Mucosa of stomach (tissue), 1 donor: ENCODE results near the gene AKNAD1.

ENCODE experiments used
- H3K27me3 ChIP-seq: one replicate; pipeline ENCODE4 v1.7.0; 2013; ENCODE audit warnings: mild to moderate bottlenecking, low read length; ENCODE audit not compliant: control insufficient read depth, insufficient read depth
- H3K36me3 ChIP-seq: one replicate; pipeline ENCODE4 v1.7.0; 2013; ENCODE audit warnings: low read length; ENCODE audit not compliant: control insufficient read depth, insufficient read depth
- H3K4me1 ChIP-seq: one replicate; pipeline ENCODE4 v1.7.0; 2013; ENCODE audit warnings: mild to moderate bottlenecking, low read length; ENCODE audit not compliant: control insufficient read depth, insufficient read depth
- H3K4me3 ChIP-seq: one replicate; pipeline ENCODE4 v1.7.0; 2013; ENCODE audit warnings: low read length
- H3K9ac ChIP-seq: one replicate; pipeline ENCODE4 v1.7.0; 2013; ENCODE audit warnings: mild to moderate bottlenecking, low read length, moderate library complexity
- H3K9me3 ChIP-seq: one replicate; pipeline ENCODE4 v1.7.0; 2013; ENCODE audit warnings: mild to moderate bottlenecking, low read length, moderate library complexity; ENCODE audit not compliant: control insufficient read depth
- donor health status: Pancreatic carcinoma.

AKNAD1 gene

GRCh38 chr1:108842525-108843181, 14.2 kb downstream of the AKNAD1 start:
- Histone ChIP-seq H3K4me1 (no peaks in the 10 kb centered on the region), H3K36me3 (no peaks in the 10 kb centered on the region), H3K27me3 (no peaks in the 10 kb centered on the region), H3K4me3 (no peak overlapping the region), H3K9me3 (no peaks in the 10 kb centered on the region), H3K9ac (no peak overlapping the region)

GRCh38 chr1:108841703-108842102, 15.2 kb downstream of the AKNAD1 start:
- H3K27me3 ChIP-seq, result no peaks in the 10 kb centered on the region

GRCh38 chr1:108832929-108833328, 24.0 kb downstream of the AKNAD1 start:
- H3K9me3 ChIP-seq, result no peaks in the 10 kb centered on the region
- no peaks in the 10 kb centered on the region for H3K36me3 ChIP-seq
- peaks cover 4% of the 10 kb centered on the region for H3K4me1 ChIP-seq
- H3K4me3 ChIP-seq, result no peak overlapping the region
- H3K27me3 ChIP-seq, result no peaks in the 10 kb centered on the region
- no peak overlapping the region for H3K9ac ChIP-seq

More at GRCh38 chr1:108841703-108842102, 15.2 kb downstream of the AKNAD1 start:
- H3K4me1 ChIP-seq, result no peaks in the 10 kb centered on the region
- no peaks in the 10 kb centered on the region for H3K9me3 ChIP-seq
- no peak overlapping the region for H3K9ac ChIP-seq
- no peak overlapping the region for H3K4me3 ChIP-seq
- H3K36me3 ChIP-seq, result no peaks in the 10 kb centered on the region

DNA sequence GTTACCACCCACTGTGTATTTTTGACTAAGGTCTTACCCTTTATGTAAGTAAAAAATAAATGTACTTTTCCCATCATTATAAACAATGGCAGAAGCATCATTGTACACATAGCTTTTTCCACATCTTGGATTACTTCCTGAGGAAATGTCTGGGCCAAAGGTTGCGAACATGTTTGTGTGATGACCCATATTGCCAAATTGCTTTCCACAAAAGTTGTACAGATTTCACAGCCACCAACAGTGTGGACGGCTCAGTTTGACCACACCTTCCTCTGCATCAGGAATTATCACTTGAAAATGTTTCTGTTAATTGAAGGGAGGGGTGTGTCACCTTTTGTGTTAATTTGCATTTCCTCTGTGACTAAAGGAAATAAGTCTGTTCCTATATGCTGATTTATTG, 25.7 kb downstream of the AKNAD1 start:
- Histone ChIP-seq H3K27me3 (no peaks in the 10 kb centered on the region), H3K9me3 (no peaks in the 10 kb centered on the region), H3K4me3 (no peak overlapping the region), H3K4me1 (peaks cover 4% of the 10 kb centered on the region), H3K36me3 (no peaks in the 10 kb centered on the region), H3K9ac (no peak overlapping the region)

- Histone ChIP-seq H3K4me3 (no peak overlapping the region), H3K9ac (no peak overlapping the region), H3K27me3 (no peaks in the 10 kb centered on the region), H3K9me3 (no peaks in the 10 kb centered on the region), H3K4me1 (peaks cover 4% of the 10 kb centered on the region), H3K36me3 (no peaks in the 10 kb centered on the region)
Observed at GRCh38 chr1:108830119-108831008, 26.5 kb downstream of the AKNAD1 start.

- Histone ChIP-seq H3K9ac (no peak overlapping the region), H3K9me3 (no peaks in the 10 kb centered on the region), H3K36me3 (no peaks in the 10 kb centered on the region), H3K27me3 (no peaks in the 10 kb centered on the region), H3K4me1 (peaks cover 4% of the 10 kb centered on the region), H3K4me3 (no peak overlapping the region)
Observed at GRCh38 chr1:108829498-108829916, 27.4 kb downstream of the AKNAD1 start.

DNA sequence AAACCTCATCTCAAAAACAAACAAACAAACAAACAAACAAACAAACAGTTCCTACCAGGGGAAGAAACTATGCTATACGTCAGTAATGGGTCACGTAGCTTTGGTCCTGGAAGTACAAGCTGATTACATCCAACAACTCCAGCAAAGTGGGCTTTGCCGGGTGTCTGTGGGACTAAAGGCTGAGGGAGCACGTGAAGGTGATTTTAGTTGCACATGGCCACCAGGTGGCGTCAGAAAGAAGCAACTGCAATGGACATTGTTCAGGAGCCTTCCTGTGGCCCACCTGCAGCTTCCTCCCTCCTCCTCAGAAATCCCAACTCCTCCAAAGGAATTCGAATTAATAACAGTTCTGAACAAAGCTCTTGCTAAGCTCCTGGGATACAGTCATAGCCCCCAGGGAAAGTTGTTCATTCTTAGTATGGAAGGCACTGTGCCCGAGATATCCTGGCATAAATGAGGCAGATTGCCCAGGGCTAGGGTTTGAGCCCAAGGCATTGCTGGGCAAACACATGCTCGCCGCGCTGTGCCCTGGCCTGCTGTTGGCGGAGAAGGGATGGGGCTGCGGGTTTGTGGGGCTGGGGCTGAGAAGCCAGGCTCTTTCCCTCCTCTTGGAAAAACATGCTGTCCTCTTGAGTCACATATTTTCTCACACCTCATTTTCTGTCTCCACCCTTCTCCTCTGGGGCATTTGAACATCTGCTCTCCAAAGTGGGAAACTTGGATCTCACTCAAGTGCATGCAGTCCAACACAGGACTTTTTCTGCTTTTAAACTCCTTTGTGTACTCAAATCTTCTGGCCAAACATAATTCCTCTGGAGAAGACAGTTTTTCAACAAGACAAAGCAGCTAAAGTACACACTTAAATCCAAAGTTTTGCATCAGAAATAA, 28.6 kb downstream of the AKNAD1 start:
- Histone ChIP-seq H3K9me3 (no peaks in the 10 kb centered on the region), H3K9ac (no peak overlapping the region), H3K4me3 (no peak overlapping the region), H3K27me3 (no peaks in the 10 kb centered on the region), H3K4me1 (peaks cover 4% of the 10 kb centered on the region), H3K36me3 (no peaks in the 10 kb centered on the region)

- Histone ChIP-seq H3K4me3 (no peak overlapping the region), H3K36me3 (no peaks in the 10 kb centered on the region), H3K27me3 (no peaks in the 10 kb centered on the region), H3K4me1 (peaks cover 4% of the 10 kb centered on the region), H3K9me3 (no peaks in the 10 kb centered on the region), H3K9ac (no peak overlapping the region)
Observed at GRCh38 chr1:108826081-108826635, 30.7 kb downstream of the AKNAD1 start.

DNA sequence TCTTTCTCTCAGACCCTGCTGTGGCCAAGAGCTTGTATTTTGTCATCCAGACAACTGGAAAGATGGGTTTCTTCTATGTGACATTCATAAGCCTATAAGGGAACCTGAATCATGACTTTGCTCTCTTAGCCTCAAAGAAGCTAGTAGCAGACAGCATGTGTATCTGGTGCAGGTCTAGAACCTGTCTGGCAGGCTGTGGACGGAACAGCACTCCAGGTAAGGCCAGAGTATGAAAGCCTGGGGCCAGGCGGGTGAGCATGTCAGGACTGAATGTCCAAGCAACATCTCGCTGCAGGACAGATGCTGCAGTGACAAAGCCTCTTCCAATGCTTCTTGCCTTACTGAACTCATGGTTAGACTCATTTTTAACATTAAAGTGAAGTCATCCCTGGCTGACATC, 32.8 kb downstream of the AKNAD1 start:
- Histone ChIP-seq H3K27me3 (no peaks in the 10 kb centered on the region), H3K4me1 (peaks cover 4% of the 10 kb centered on the region), H3K36me3 (no peaks in the 10 kb centered on the region), H3K4me3 (no peak overlapping the region), H3K9ac (no peak overlapping the region), H3K9me3 (no peaks in the 10 kb centered on the region)

GRCh38 chr1:108823632-108824031, 33.3 kb downstream of the AKNAD1 start:
- H3K9me3 ChIP-seq, result no peaks in the 10 kb centered on the region
- no peak overlapping the region for H3K9ac ChIP-seq
- peaks cover 4% of the 10 kb centered on the region for H3K4me1 ChIP-seq
- no peak overlapping the region for H3K4me3 ChIP-seq
- H3K36me3 ChIP-seq, result no peaks in the 10 kb centered on the region
- H3K27me3 ChIP-seq, result no peaks in the 10 kb centered on the region

GRCh38 chr1:108819878-108820277, 37.0 kb downstream of the AKNAD1 start:
- no peaks in the 10 kb centered on the region for H3K36me3 ChIP-seq
- peaks cover 9% of the 10 kb centered on the region for H3K4me1 ChIP-seq
- H3K9ac ChIP-seq, result no peak overlapping the region
- no peaks in the 10 kb centered on the region for H3K9me3 ChIP-seq
- no peak overlapping the region for H3K4me3 ChIP-seq
- H3K27me3 ChIP-seq, result no peaks in the 10 kb centered on the region
